T-cell (primary cell): Measurements from ENCODE around the gene CIDEC. TPM values are rescaled to one million over a fixed set of nuclear protein-coding genes. Genes with fewer than 3 reads are reported as not detected.
A peak's percentile ranks its signal among the peaks of the same experiment; 100 is the strongest.

ENCODE experiments used
- ATAC-seq, 4 experiments: fragments of 200-7000 bp in 3 of 4; fragments of 150-1000 bp in 1 of 4; cut with Tn5 transposase; replicated peaks in 1 of 4; 1 replicate in 3 of 4; 2 replicates in 1 of 4; pipeline ENCODE4 v1.10.0; 2021; ENCODE audit warnings: moderate library complexity in 3 of 4, mild to moderate bottlenecking in 2 of 4, moderate number of reproducible peaks in 1 of 4
- CTCF ChIA-PET, 2 donors: fragments of 300-600 bp; sonication (Branson Sonifier 250); formaldehyde crosslinking; loops; one replicate each; lab custom pipeline; 2022; ENCODE audit warnings: antibody characterized with exemption in 2 of 2; lab: Charles Lee
- POLR2A ChIA-PET, 2 donors: fragments of 300-600 bp; sonication (Branson Sonifier 250); formaldehyde crosslinking; loops; one replicate each; lab custom pipeline; 2022; ENCODE audit warnings: antibody characterized with exemption in 2 of 2; lab: Charles Lee
- DNase-seq, 35 experiments: peaks; one replicate each; pipeline versions ENCODE4 v3.0.0 to v3.0.0-alpha.2; 2013 to 2023
- H3K27ac ChIP-seq: one replicate; pipeline ENCODE4 v1.5.1; 2013; ENCODE audit warnings: low read length
- H3K27me3 ChIP-seq, 2 experiments: replicated peaks in 1 of 2; 1 replicate in 1 of 2; 2 replicates in 1 of 2; pipeline versions ENCODE4 v1.6.1 to v1.7.0; 2013; ENCODE audit warnings: low read length in 1 of 2, mixed read lengths in 1 of 2; ENCODE audit not compliant: control insufficient read depth in 2 of 2, insufficient read depth in 2 of 2; ENCODE audit errors: extremely low read depth in 1 of 2
- H3K36me3 ChIP-seq, 2 donors: 1 replicate in 1 of 2; 2 replicates in 1 of 2; pipeline versions ENCODE4 v1.6.1 to v1.7.0; 2013; ENCODE audit warnings: low read length in 1 of 2; ENCODE audit not compliant: control insufficient read depth in 2 of 2, insufficient read depth in 1 of 2; ENCODE audit errors: extremely low read depth in 1 of 2
- H3K4me1 ChIP-seq, 2 experiments: 1 replicate in 1 of 2; 2 replicates in 1 of 2; pipeline versions ENCODE4 v1.6.1 to v1.7.0; 2013; ENCODE audit warnings: low read length in 2 of 2, mixed read lengths in 1 of 2; ENCODE audit not compliant: insufficient read depth in 2 of 2, control insufficient read depth in 1 of 2; ENCODE audit errors: extremely low read depth in 1 of 2
- H3K4me3 ChIP-seq, 2 donors: 1 replicate in 1 of 2; 2 replicates in 1 of 2; pipeline versions ENCODE4 v1.5.1 to v1.7.0; 2013; ENCODE audit warnings: mild to moderate bottlenecking in 2 of 2, low read length in 1 of 2, moderate library complexity in 1 of 2; ENCODE audit not compliant: control insufficient read depth in 1 of 2; ENCODE audit errors: extremely low read depth in 1 of 2
- H3K9me3 ChIP-seq: 2 replicates; pipeline ENCODE4 v1.7.0; 2013
- H3K27ac Mint-ChIP-seq, 2 donors: one replicate each; pipeline ENCODE4 v1.8.0; 2020 to 2021; ENCODE audit warnings: mild to moderate bottlenecking in 2 of 2, mixed read lengths in 2 of 2
- H3K27me3 Mint-ChIP-seq, 2 donors: one replicate each; pipeline ENCODE4 v1.8.0; 2021 to 2022; ENCODE audit warnings: mixed read lengths in 2 of 2
- H3K36me3 Mint-ChIP-seq: one replicate; pipeline ENCODE4 v1.8.0; 2021; ENCODE audit warnings: mixed read lengths
- H3K4me1 Mint-ChIP-seq, 3 donors: one replicate each; pipeline ENCODE4 v1.8.0; 2020 to 2022; ENCODE audit warnings: mixed read lengths in 3 of 3, mild to moderate bottlenecking in 1 of 3
- H3K4me3 Mint-ChIP-seq, 3 donors: one replicate each; pipeline ENCODE4 v1.8.0; 2020 to 2022; ENCODE audit warnings: mild to moderate bottlenecking in 3 of 3, mixed read lengths in 3 of 3, moderate library complexity in 3 of 3
- H3K9me3 Mint-ChIP-seq, 3 donors: one replicate each; pipeline ENCODE4 v1.8.0; 2020 to 2022; ENCODE audit warnings: mixed read lengths in 3 of 3
- WGBS: methylation state at CpG from one replicate; pipeline ENCODE4 v1.1.5; 2013; ENCODE audit warnings: missing lambda C conversion rate; ENCODE audit not compliant: insufficient coverage; 5-methylcytosine and 5-hydroxymethylcytosine counted together
- total RNA-seq, 35 experiments: library from RNA in 6 of 35; stranded (reverse) in 6 of 35; fragments of 120-200 nt in 1 of 35; gene quantifications; one replicate each; pipeline versions ENCODE4 v1.2.1 to v1.2.4 and lab custom pipeline; 2013 to 2026

Gene CIDEC
- total RNA-seq, 5 donors from 2014 or later (not counting 1 experiment from before 2014, with no cell fraction given): 0.66 TPM; not detected in 4

- CTCF ChIA-PET: interaction anchor here in 1 of 2 donors (2.4 kb wide), 1 partner anchor 21 kb away, joined by 9 read pairs; the partner anchor contains the start of gene JAGN1
Measured at GRCh38 chr3:9912294-9912935, 32.4 kb upstream of the CIDEC start.

DNA sequence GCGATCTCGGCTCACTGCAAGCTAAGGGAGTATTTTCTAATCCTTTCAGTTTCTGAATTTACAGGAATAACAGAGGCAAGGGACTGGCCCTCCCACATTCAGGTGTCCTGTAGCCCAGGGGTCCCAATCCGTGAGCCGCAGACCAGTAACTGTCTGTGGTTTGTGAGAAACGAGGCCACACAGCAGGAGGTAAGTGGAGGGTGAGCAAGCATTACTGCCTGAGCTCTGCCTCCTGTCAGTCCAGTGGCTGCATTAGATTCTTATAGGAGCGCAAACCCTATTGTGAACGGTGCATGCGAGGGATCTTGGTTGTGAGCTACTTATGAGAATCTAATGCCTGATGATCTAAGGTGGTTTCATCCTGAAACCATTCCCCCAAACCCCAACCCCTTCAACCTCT, 31.8 kb upstream of the CIDEC start:
- 61% methylated on average over 5 of the region's 8 CpGs for WGBS
- DNase-seq (no peak), ATAC-seq (no peak)
- ChIA-PET POLR2A (interaction anchor here in 1 of 2 donors (0.6 kb wide), 1 partner anchor 36 kb away, joined by 3 read pairs; no protein-coding TSS in a partner anchor), CTCF (interaction anchor here (0.6 to 2.4 kb wide), 2 partner anchors 21 to 272 kb away, joined by 3 to 9 read pairs; partner anchors contain the start of gene JAGN1 (in 1 of the 2))
- Mint-ChIP-seq H3K27me3 (no peaks in the 10 kb centered on the region), H3K4me3 (no peak overlapping the region), H3K9me3 (no peaks in the 10 kb centered on the region), H3K36me3 (no peaks in the 10 kb centered on the region), H3K27ac (peak overlapping the region in 1 of 2 donors; percentile 66), H3K4me1 (peaks cover 0 to 37% (median 18%) of the 10 kb centered on the region in 3 donors)
- Histone ChIP-seq H3K36me3 (no peaks in the 10 kb centered on the region), H3K4me1 (peaks cover 3 to 28% of the 10 kb centered on the region in 2 experiments), H3K4me3 (no peak overlapping the region), H3K27me3 (peaks cover 0 to 29% of the 10 kb centered on the region in 2 experiments), H3K9me3 (no peaks in the 10 kb centered on the region), H3K27ac (no peak overlapping the region)

More at GRCh38 chr3:9912294-9912935, 32.4 kb upstream of the CIDEC start:
- Mint-ChIP-seq H3K4me1 (peaks cover 0 to 37% (median 19%) of the 10 kb centered on the region in 3 donors), H3K9me3 (no peaks in the 10 kb centered on the region), H3K27ac (peak overlapping the region in 1 of 2 donors; percentile 66), H3K36me3 (no peaks in the 10 kb centered on the region), H3K27me3 (no peaks in the 10 kb centered on the region), H3K4me3 (peak overlapping the region in 1 of 3 donors; percentile 3)
- 56% methylated on average over 6 of the region's 7 CpGs for WGBS
- H3K9me3 ChIP-seq: no peaks in the 10 kb centered on the region
- ATAC-seq (peak; percentile 32 to 44 (median 34)), DNase-seq (peak in 1 of 35 experiments; percentile 33)
- peaks cover 3 to 32% of the 10 kb centered on the region in 2 experiments for H3K4me1 ChIP-seq
- POLR2A ChIA-PET: no interaction called here
- H3K27ac ChIP-seq: no peak overlapping the region
- no peaks in the 10 kb centered on the region for H3K36me3 ChIP-seq
- peaks cover 0 to 29% of the 10 kb centered on the region in 2 experiments for H3K27me3 ChIP-seq
- H3K4me3 ChIP-seq: no peak overlapping the region

- ChIA-PET CTCF (no interaction called here), POLR2A (interaction anchor here in 1 of 2 donors (0.6 kb wide), 1 partner anchor 412 kb away, joined by 9 read pairs; no protein-coding TSS in a partner anchor)
- Mint-ChIP-seq H3K27me3 (no peaks in the 10 kb centered on the region), H3K4me3 (no peak overlapping the region), H3K36me3 (no peaks in the 10 kb centered on the region), H3K27ac (peak overlapping the region in 1 of 2 donors; percentile 30), H3K4me1 (peaks cover 0 to 22% (median 6%) of the 10 kb centered on the region in 3 donors), H3K9me3 (no peaks in the 10 kb centered on the region)
- peaks cover 0 to 11% of the 10 kb centered on the region in 2 experiments for H3K27me3 ChIP-seq
- H3K36me3 ChIP-seq: no peaks in the 10 kb centered on the region
- H3K27ac ChIP-seq: no peak overlapping the region
- H3K9me3 ChIP-seq: no peaks in the 10 kb centered on the region
- DNase-seq: peak in 1 of 35 experiments; percentile 32
- ATAC-seq: no peak
- H3K4me1 ChIP-seq: peaks cover 0 to 9% of the 10 kb centered on the region in 2 experiments
- WGBS: 80% methylated on average over 5 of the region's 7 CpGs
- H3K4me3 ChIP-seq: no peak overlapping the region
Measured at GRCh38 chr3:9909221-9910013, 29.4 kb upstream of the CIDEC start.

DNA sequence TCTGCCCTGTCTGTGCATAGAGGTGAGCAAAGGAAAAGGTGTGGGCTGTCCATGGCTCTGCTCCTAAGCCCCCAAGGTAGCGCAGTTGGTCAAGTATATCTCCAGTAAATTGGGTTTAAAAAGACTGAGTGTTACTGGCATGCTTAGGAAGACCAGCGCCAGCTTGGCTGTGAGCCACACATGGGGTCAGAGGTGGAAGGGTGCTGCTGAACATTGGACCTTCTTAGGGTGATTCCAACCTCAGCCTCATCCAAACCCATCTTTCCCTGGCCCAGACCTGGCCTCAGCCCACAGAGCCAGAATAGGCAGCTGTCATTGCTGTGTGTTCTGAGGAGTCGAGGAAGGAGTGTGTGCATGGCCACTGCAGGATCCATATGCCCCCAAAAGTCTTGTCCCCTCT, 28.2 kb upstream of the CIDEC start:
- Mint-ChIP-seq H3K27me3 (no peaks in the 10 kb centered on the region), H3K27ac (no peak overlapping the region), H3K4me1 (peaks cover 4 to 29% (median 11%) of the 10 kb centered on the region in 3 donors), H3K9me3 (no peaks in the 10 kb centered on the region), H3K4me3 (no peak overlapping the region), H3K36me3 (no peaks in the 10 kb centered on the region)
- peaks cover 0 to 8% of the 10 kb centered on the region in 2 experiments for H3K4me1 ChIP-seq
- peaks cover 0 to 3% of the 10 kb centered on the region in 2 experiments for H3K27me3 ChIP-seq
- no peaks in the 10 kb centered on the region for H3K36me3 ChIP-seq
- CTCF ChIA-PET: interaction anchor here in 1 of 2 donors (0.5 kb wide), 1 partner anchor 24 kb away, joined by 3 read pairs; no protein-coding TSS in a partner anchor
- 80% methylated on average over 1 of the region's 3 CpGs for WGBS
- H3K27ac ChIP-seq: no peak overlapping the region
- ATAC-seq: no peak
- H3K4me3 ChIP-seq: no peak overlapping the region
- POLR2A ChIA-PET: interaction anchor here in 1 of 2 donors (1.0 kb wide), 1 partner anchor 18 kb away, joined by 3 read pairs; the partner anchor contains the start of gene JAGN1
- no peak for DNase-seq
- no peaks in the 10 kb centered on the region for H3K9me3 ChIP-seq

- CTCF ChIA-PET: interaction anchor here in 1 of 2 donors (0.6 kb wide), 1 partner anchor 17 kb away, joined by 3 read pairs; no protein-coding TSS in a partner anchor
- Histone ChIP-seq H3K4me1 (peaks cover 8 to 19% of the 10 kb centered on the region in 2 experiments), H3K27me3 (peaks cover 0 to 5% of the 10 kb centered on the region in 2 experiments), H3K9me3 (no peaks in the 10 kb centered on the region), H3K27ac (no peak overlapping the region), H3K4me3 (no peak overlapping the region), H3K36me3 (no peaks in the 10 kb centered on the region)
- Mint-ChIP-seq H3K27ac (no peak overlapping the region), H3K4me3 (no peak overlapping the region), H3K9me3 (no peaks in the 10 kb centered on the region), H3K4me1 (peaks cover 19 to 34% (median 20%) of the 10 kb centered on the region in 3 donors), H3K27me3 (no peaks in the 10 kb centered on the region), H3K36me3 (no peaks in the 10 kb centered on the region)
- POLR2A ChIA-PET: no interaction called here
- no CpG with 5 or more reads among the region's 5 CpGs for WGBS
- DNase-seq (no peak), ATAC-seq (no peak)
Measured at GRCh38 chr3:9906480-9906879, 26.4 kb upstream of the CIDEC start.

GRCh38 chr3:9903904-9904303, 23.9 kb upstream of the CIDEC start:
- Mint-ChIP-seq H3K4me3 (no peak overlapping the region), H3K9me3 (no peaks in the 10 kb centered on the region), H3K4me1 (peaks cover 24 to 32% (median 24%) of the 10 kb centered on the region in 3 donors), H3K36me3 (no peaks in the 10 kb centered on the region), H3K27me3 (no peaks in the 10 kb centered on the region), H3K27ac (no peak overlapping the region)
- ChIA-PET CTCF (no interaction called here), POLR2A (interaction anchor here in 1 of 2 donors (0.6 kb wide), 1 partner anchor 111 kb away, joined by 4 read pairs; the partner anchor contains the start of gene ARPC4)
- no peak for ATAC-seq
- Histone ChIP-seq H3K27me3 (peaks cover 0 to 2% of the 10 kb centered on the region in 2 experiments), H3K4me3 (no peak overlapping the region), H3K36me3 (no peaks in the 10 kb centered on the region), H3K27ac (no peak overlapping the region), H3K4me1 (peaks cover 8 to 21% of the 10 kb centered on the region in 2 experiments), H3K9me3 (no peaks in the 10 kb centered on the region)
- no peak for DNase-seq
- whole genome bisulfite sequencing: 92% methylated on average over 3 of the region's 4 CpGs
